CD4-positive, alpha-beta T cell (primary cell): ENCODE data around the gene FBXW4. TPM values are rescaled to one million over a fixed set of nuclear protein-coding genes. Genes with fewer than 3 reads are reported as not detected.

Source experiments
- ATAC-seq: fragments of 200-7000 bp; cut with Tn5 transposase; one replicate; pipeline ENCODE4 v1.10.0; 2022; ENCODE audit warnings: mild to moderate bottlenecking; ENCODE audit not compliant: poor library complexity
- CTCF ChIA-PET: fragments of 350-600 bp; sonication (Branson Sonifier 250); formaldehyde crosslinking; loops from one replicate; lab custom pipeline; 2021; ENCODE audit warnings: antibody characterized with exemption, inconsistent platforms; lab: Charles Lee
- POLR2A ChIA-PET: fragments of 350-600 bp; sonication (Branson Sonifier 250); formaldehyde crosslinking; loops from one replicate; lab custom pipeline; 2021; ENCODE audit warnings: antibody characterized with exemption, inconsistent platforms; lab: Charles Lee
- DNase-seq, 14 experiments: peaks; one replicate each; pipeline ENCODE4 v3.0.0-alpha.2; 2013 to 2020; ENCODE audit warnings: mixed read lengths in 2 of 14
- H3K27ac ChIP-seq, 2 donors: one replicate each; pipeline versions ENCODE4 v1.5.1 to v1.7.0; 2013; ENCODE audit warnings: low read length in 2 of 2, low read depth in 1 of 2, mild to moderate bottlenecking in 1 of 2
- H3K27me3 ChIP-seq, 2 experiments: 1 replicate in 1 of 2; 2 replicates in 1 of 2; pipeline versions ENCODE4 v1.6.1 to v1.7.0; 2013; ENCODE audit warnings: low read length in 2 of 2, control low read depth in 1 of 2, mild to moderate bottlenecking in 1 of 2, moderate library complexity in 1 of 2; ENCODE audit not compliant: insufficient read depth in 2 of 2, control insufficient read depth in 1 of 2
- H3K36me3 ChIP-seq: one replicate; pipeline ENCODE4 v1.6.1; 2013; ENCODE audit warnings: low read length, control low read depth; ENCODE audit not compliant: insufficient read depth
- H3K4me1 ChIP-seq: one replicate; pipeline ENCODE4 v1.6.1; 2013; ENCODE audit warnings: low read length, control low read depth; ENCODE audit not compliant: insufficient read depth
- H3K4me3 ChIP-seq: one replicate; pipeline ENCODE4 v1.5.1; 2013; ENCODE audit warnings: mild to moderate bottlenecking, low read length, moderate library complexity
- H3K9me3 ChIP-seq, 2 experiments: 1 replicate in 1 of 2; 2 replicates in 1 of 2; pipeline versions ENCODE4 v1.6.1 to v1.7.0; 2013; ENCODE audit warnings: low read length in 2 of 2, mild to moderate bottlenecking in 2 of 2, control low read depth in 1 of 2, moderate library complexity in 1 of 2; ENCODE audit not compliant: control insufficient read depth in 1 of 2, insufficient read depth in 1 of 2
- H3K27ac Mint-ChIP-seq: one replicate; pipeline ENCODE4 v1.8.0; 2020; ENCODE audit warnings: mixed read lengths
- H3K27me3 Mint-ChIP-seq: one replicate; pipeline ENCODE4 v1.8.0; 2021; ENCODE audit warnings: mixed read lengths
- H3K36me3 Mint-ChIP-seq: one replicate; pipeline ENCODE4 v1.8.0; 2021; ENCODE audit warnings: low read depth, mixed read lengths
- H3K4me1 Mint-ChIP-seq: one replicate; pipeline ENCODE4 v1.8.0; 2021; ENCODE audit warnings: low read depth, mixed read lengths
- H3K4me3 Mint-ChIP-seq: one replicate; pipeline ENCODE4 v1.8.0; 2020; ENCODE audit warnings: mild to moderate bottlenecking, mixed read lengths
- H3K9me3 Mint-ChIP-seq: one replicate; pipeline ENCODE4 v1.8.0; 2020; ENCODE audit warnings: mixed read lengths
- CTCF ChIP-seq: fragments of 200-600 bp; IDR thresholded peaks from one replicate; pipeline ENCODE4 v1.8.0; 2022; ENCODE audit warnings: antibody characterized with exemption, mild to moderate bottlenecking
- intact Hi-C, 2 experiments: fragments of 100-400 bp; cut with DNase I in 1 of 2; cut with micrococcal nuclease in 1 of 2; formaldehyde crosslinking; loops; one replicate each; pipeline versions ENCODE4 v1.15.1 to v1.9.0; 2023 to 2025; cut with DNase I, micrococcal nuclease
- total RNA-seq, 174 experiments: library from RNA in 2 of 174; stranded (reverse) in 2 of 174; gene quantifications; one replicate each; pipeline ENCODE4 v1.2.3 and lab custom pipeline; 2021 to 2026

Gene FBXW4
- total RNA-seq, 2 experiments from 2014 or later, result 69.7 to 76.4 TPM

- Histone ChIP-seq H3K9me3 (peaks cover 0 to 18% of the 10 kb centered on the region in 2 experiments), H3K36me3 (no peaks in the 10 kb centered on the region), H3K4me3 (peak overlapping the region; percentile 61), H3K4me1 (peaks cover 28% of the 10 kb centered on the region), H3K27me3 (peaks cover 36 to 42% of the 10 kb centered on the region in 2 experiments), H3K27ac (no peak overlapping the region)
- ChIA-PET CTCF (interaction anchor here (0.9 to 3.0 kb wide), 3 partner anchors 17 to 360 kb away, joined by 3 to 16 read pairs (median 8); partner anchors contain the start of genes DPCD and POLL), POLR2A (interaction anchor here (0.6 to 1.5 kb wide), 2 partner anchors 34 to 344 kb away, joined by 3 read pairs; no protein-coding TSS in a partner anchor)
- Mint-ChIP-seq H3K4me1 (no peaks in the 10 kb centered on the region), H3K9me3 (no peaks in the 10 kb centered on the region), H3K27ac (no peak overlapping the region), H3K27me3 (peaks cover 41% of the 10 kb centered on the region), H3K4me3 (peak overlapping the region; percentile 11), H3K36me3 (no peaks in the 10 kb centered on the region)
- DNase-seq, result peak in 1 of 14 experiments; percentile 19
- intact Hi-C loops, result loop anchor here (1.0 to 2.0 kb wide), 6 partner anchors 33 to 409 kb away; no protein-coding TSS in a partner anchor
- TF ChIP-seq CTCF, result peak; percentile 53
- no peak for ATAC-seq
Observed at GRCh38 chr10:101570428-101571270, 124.3 kb downstream of the FBXW4 start.

GRCh38 chr10:101569622-101570427 is 125.1 kb downstream of the FBXW4 start:
- ChIA-PET POLR2A (interaction anchor here (1.5 kb wide), 1 partner anchor 33 kb away, joined by 3 read pairs; no protein-coding TSS in a partner anchor), CTCF (interaction anchor here (0.6 to 3.0 kb wide), 3 partner anchors 12 to 356 kb away, joined by 3 to 16 read pairs (median 8); partner anchors contain the start of genes DPCD and POLL)
- Mint-ChIP-seq H3K27me3 (peaks cover 49% of the 10 kb centered on the region), H3K4me1 (no peaks in the 10 kb centered on the region), H3K27ac (no peak overlapping the region), H3K4me3 (peak overlapping the region; percentile 77), H3K9me3 (no peaks in the 10 kb centered on the region), H3K36me3 (no peaks in the 10 kb centered on the region)
- Histone ChIP-seq H3K4me3 (peak overlapping the region; percentile 61), H3K9me3 (peaks cover 0 to 21% of the 10 kb centered on the region in 2 experiments), H3K36me3 (no peaks in the 10 kb centered on the region), H3K4me1 (peaks cover 28% of the 10 kb centered on the region), H3K27ac (no peak overlapping the region), H3K27me3 (peaks cover 40 to 46% of the 10 kb centered on the region in 2 experiments)
- DNase-seq (peak; percentile 65 to 90 (median 76)), ATAC-seq (peak; percentile 92)
- intact Hi-C loops, result loop anchor here (1.0 to 10.0 kb wide), 7 partner anchors 33 to 409 kb away; no protein-coding TSS in a partner anchor
- TF ChIP-seq CTCF, result peak; percentile 93

- Histone ChIP-seq H3K4me1 (peaks cover 28% of the 10 kb centered on the region), H3K27me3 (peaks cover 42 to 49% of the 10 kb centered on the region in 2 experiments), H3K27ac (no peak overlapping the region), H3K9me3 (peaks cover 0 to 21% of the 10 kb centered on the region in 2 experiments), H3K4me3 (peak overlapping the region; percentile 61), H3K36me3 (no peaks in the 10 kb centered on the region)
- no peak for TF ChIP-seq CTCF
- CTCF ChIA-PET, result interaction anchor here (0.6 to 3.0 kb wide), 3 partner anchors 11 to 355 kb away, joined by 3 to 16 read pairs (median 8); partner anchors contain the start of genes DPCD and POLL
- intact Hi-C loops, result loop anchor here in 1 of 2 experiments (10.0 kb wide), 1 partner anchor 294 kb away; no protein-coding TSS in a partner anchor
- DNase-seq, result peak in 1 of 14 experiments; percentile 11
- Mint-ChIP-seq H3K4me1 (no peaks in the 10 kb centered on the region), H3K36me3 (no peaks in the 10 kb centered on the region), H3K4me3 (peak overlapping the region; percentile 34), H3K27me3 (peaks cover 53% of the 10 kb centered on the region), H3K27ac (no peak overlapping the region), H3K9me3 (no peaks in the 10 kb centered on the region)
- POLR2A ChIA-PET, result interaction anchor here (1.5 kb wide), 1 partner anchor 33 kb away, joined by 3 read pairs; no protein-coding TSS in a partner anchor
- ATAC-seq, result no peak
Observed at GRCh38 chr10:101569323-101569621, 125.7 kb downstream of the FBXW4 start.
